H1 (cell line): ENCODE data around the gene PACS1. TPM values are rescaled to one million over a fixed set of nuclear protein-coding genes. Genes with fewer than 3 reads are reported as not detected.

Experiments
- CTCF ChIA-PET: fragments of 300-600 bp; sonication (Branson Sonifier 250); formaldehyde crosslinking; loops from one replicate; lab custom pipeline; 2021; ENCODE audit not compliant: partially characterized antibody; lab: Charles Lee
- POLR2A ChIA-PET: fragments of 300-600 bp; sonication (Branson Sonifier 250); formaldehyde crosslinking; loops from one replicate; lab custom pipeline; 2021; ENCODE audit warnings: inconsistent platforms; ENCODE audit not compliant: partially characterized antibody; lab: Charles Lee
- DNase-seq, 2 experiments: peaks; one replicate each; pipeline versions ENCODE4 v3.0.0 to v3.0.0-alpha.2; 2010 to 2022; ENCODE audit warnings: low spot score in 2 of 2, low read depth in 1 of 2, mixed read lengths in 1 of 2
- FAIRE-seq: peaks from 2 replicates; lab custom pipeline; 2011; peaks lifted over from hg19 to GRCh38; lab: Jason Lieb, UNC
- H2AFZ ChIP-seq: 2 replicates; pipeline ENCODE4 v1.8.1; 2012; ENCODE audit warnings: low read length, inconsistent platforms
- H2AK5ac ChIP-seq: 2 replicates; pipeline ENCODE4 v1.6.1; 2013; ENCODE audit warnings: low read depth, low read length
- H2BK120ac ChIP-seq: replicated peaks from 2 replicates; pipeline ENCODE3; 2013; ENCODE audit warnings: low read depth, low read length, inconsistent platforms
- H2BK12ac ChIP-seq: 2 replicates; pipeline ENCODE4 v1.6.1; 2013; ENCODE audit warnings: low read depth, low read length
- H2BK15ac ChIP-seq: 2 replicates; pipeline ENCODE4 v1.6.1; 2013; ENCODE audit warnings: low read length
- H2BK20ac ChIP-seq: 2 replicates; pipeline ENCODE4 v1.6.1; 2013; ENCODE audit warnings: low read length
- H2BK5ac ChIP-seq: 2 replicates; pipeline ENCODE4 v1.6.1; 2013; ENCODE audit warnings: low read depth, low read length
- H3K14ac ChIP-seq: 2 replicates; pipeline ENCODE4 v1.6.1; 2013; ENCODE audit warnings: inconsistent platforms; ENCODE audit not compliant: insufficient read length
- H3K18ac ChIP-seq: 2 replicates; pipeline ENCODE4 v1.6.1; 2013; ENCODE audit warnings: low read length; ENCODE audit errors: extremely low read depth
- H3K23ac ChIP-seq: 2 replicates; pipeline ENCODE4 v1.6.1; 2013; ENCODE audit warnings: inconsistent platforms; ENCODE audit not compliant: insufficient read length
- H3K23me2 ChIP-seq: 2 replicates; pipeline ENCODE4 v1.6.1; 2013; ENCODE audit warnings: low read depth, low read length
- H3K27ac ChIP-seq: 2 replicates; pipeline ENCODE4 v1.6.1; 2011; ENCODE audit warnings: low read depth, low read length, inconsistent platforms
- H3K27me3 ChIP-seq, 4 experiments: replicated peaks in 1 of 4; 1 replicate in 1 of 4; 2 replicates in 3 of 4; pipeline versions ENCODE4 v1.6.1 to v1.8.1; 2011 to 2013; ENCODE audit warnings: low read length in 3 of 4, mild to moderate bottlenecking in 3 of 4, inconsistent platforms in 2 of 4, mixed read lengths in 2 of 4, moderate library complexity in 1 of 4; ENCODE audit not compliant: control insufficient read depth in 3 of 4, insufficient read depth in 3 of 4; ENCODE audit errors: extremely low read depth in 1 of 4
- H3K36me3 ChIP-seq, 4 experiments: 2 replicates each; pipeline versions ENCODE4 v1.6.1 to v1.8.1; 2011 to 2013; ENCODE audit warnings: mild to moderate bottlenecking in 4 of 4, low read length in 3 of 4, moderate library complexity in 2 of 4, control low read depth in 1 of 4, inconsistent platforms in 1 of 4; ENCODE audit not compliant: insufficient read depth in 4 of 4, control insufficient read depth in 2 of 4
- H3K4ac ChIP-seq: replicated peaks from 2 replicates; pipeline ENCODE3; 2013; ENCODE audit warnings: low read length, low read depth, mixed read lengths, inconsistent platforms; ENCODE audit not compliant: insufficient read length
- H3K4me1 ChIP-seq, 4 experiments: replicated peaks in 1 of 4; 1 replicate in 1 of 4; 2 replicates in 3 of 4; pipeline versions ENCODE4 v1.6.1 to v1.8.1; 2011 to 2013; ENCODE audit warnings: low read length in 3 of 4, inconsistent platforms in 2 of 4, mixed read lengths in 1 of 4; ENCODE audit not compliant: insufficient read depth in 4 of 4, control insufficient read depth in 3 of 4
- H3K4me2 ChIP-seq, 2 experiments: 2 replicates each; pipeline versions ENCODE4 v1.6.1 to v1.8.1; 2011 to 2013; ENCODE audit warnings: low read depth in 2 of 2, low read length in 2 of 2, control low read depth in 1 of 2, inconsistent platforms in 1 of 2, mild to moderate bottlenecking in 1 of 2; ENCODE audit not compliant: insufficient read depth in 1 of 2
- H3K4me3 ChIP-seq, 4 experiments: fragments of 200-600, 300-600 bp in 1 of 4; sonication (generic), shearing (Covaris generic), sonication (Bioruptor Twin) in 1 of 4; 2 replicates each; pipeline versions ENCODE4 v1.5.1 to v1.8.1; 2011 to 2016; ENCODE audit warnings: low read length in 4 of 4, low read depth in 3 of 4, control low read depth in 2 of 4, inconsistent platforms in 2 of 4, mild to moderate bottlenecking in 2 of 4, mixed read lengths in 1 of 4, moderate library complexity in 1 of 4; ENCODE audit not compliant: insufficient read depth in 2 of 4; ENCODE audit errors: extremely low read depth in 1 of 4
- H3K56ac ChIP-seq: replicated peaks from 2 replicates; pipeline ENCODE3; 2013; ENCODE audit warnings: low read depth, mild to moderate bottlenecking, mixed read lengths, low read length, inconsistent platforms; ENCODE audit not compliant: insufficient read length
- H3K79me1 ChIP-seq: 2 replicates; pipeline ENCODE4 v1.6.1; 2013; ENCODE audit warnings: low read depth, low read length, control low read depth
- H3K79me2 ChIP-seq, 2 experiments: 2 replicates each; pipeline versions ENCODE4 v1.6.1 to v1.8.1; 2012 to 2013; ENCODE audit warnings: low read length in 2 of 2, mild to moderate bottlenecking in 2 of 2, inconsistent platforms in 1 of 2; ENCODE audit not compliant: insufficient read depth in 2 of 2, control insufficient read depth in 1 of 2
- H3K9ac ChIP-seq, 4 experiments: replicated peaks in 1 of 4; 1 replicate in 1 of 4; 2 replicates in 3 of 4; pipeline versions ENCODE4 v1.6.1 to v1.8.1; 2011 to 2013; ENCODE audit warnings: low read depth in 3 of 4, low read length in 3 of 4, control low read depth in 2 of 4, mild to moderate bottlenecking in 2 of 4, moderate library complexity in 2 of 4, inconsistent platforms in 1 of 4; ENCODE audit errors: extremely low read depth in 1 of 4
- H3K9me3 ChIP-seq, 2 experiments: 2 replicates each; pipeline versions ENCODE4 v1.6.1 to v1.8.1; 2012 to 2013; ENCODE audit warnings: mild to moderate bottlenecking in 2 of 2, moderate library complexity in 2 of 2, control low read depth in 1 of 2, inconsistent platforms in 1 of 2, low read depth in 1 of 2, low read length in 1 of 2, mixed read lengths in 1 of 2; ENCODE audit not compliant: insufficient read depth in 2 of 2
- H4K20me1 ChIP-seq, 2 experiments: replicated peaks in 1 of 2; 2 replicates each; pipeline versions ENCODE3 to v1.8.1; 2011 to 2013; ENCODE audit warnings: inconsistent platforms in 2 of 2, low read length in 2 of 2, mild to moderate bottlenecking in 1 of 2; ENCODE audit not compliant: insufficient read depth in 2 of 2, control insufficient read depth in 1 of 2
- H4K5ac ChIP-seq: 2 replicates; pipeline ENCODE4 v1.6.1; 2013; ENCODE audit warnings: low read length, low read depth, mixed read lengths, inconsistent platforms; ENCODE audit not compliant: insufficient read length
- H4K8ac ChIP-seq: 2 replicates; pipeline ENCODE4 v1.8.0; 2013; ENCODE audit warnings: mild to moderate bottlenecking, moderate library complexity, low read length, inconsistent platforms; ENCODE audit not compliant: insufficient read depth; ENCODE audit errors: extremely low read depth
- H4K91ac ChIP-seq: replicated peaks from 2 replicates; pipeline ENCODE3; 2013; ENCODE audit warnings: low read length, mixed read lengths, inconsistent platforms; ENCODE audit not compliant: insufficient read length
- CHD2 ChIP-seq: IDR thresholded peaks from 2 replicates; pipeline ENCODE4 v1.6.1; 2012; ENCODE audit warnings: low read length, improper control_type of control experiment
- EGR1 ChIP-seq: IDR thresholded peaks from 2 replicates; pipeline ENCODE4 v1.6.1; 2011; ENCODE audit warnings: low read depth, low read length, borderline replicate concordance
- EZH2 ChIP-seq: fragments of 200-600 bp; sonication (generic); IDR thresholded peaks from 2 replicates; pipeline ENCODE4 v1.7.1; 2012; ENCODE audit warnings: low read depth, mild to moderate bottlenecking, moderate library complexity, low read length, inconsistent platforms; ENCODE audit not compliant: severe bottlenecking
- GTF2F1 ChIP-seq: IDR thresholded peaks from 2 replicates; pipeline ENCODE4 v1.6.1; 2012; ENCODE audit warnings: low read depth, low read length, improper control_type of control experiment, borderline replicate concordance
- MAX ChIP-seq: IDR thresholded peaks from 2 replicates; pipeline ENCODE4 v1.6.1; 2012; ENCODE audit warnings: inconsistent platforms
- PHF8 ChIP-seq: fragments of 200-600 bp; sonication (generic); conservative IDR thresholded peaks from 2 replicates; pipeline ENCODE4 v1.7.1; 2012; ENCODE audit warnings: low read depth, mild to moderate bottlenecking, inconsistent platforms, low read length, moderate library complexity
- RFX5 ChIP-seq: IDR thresholded peaks from 2 replicates; pipeline ENCODE4 v1.6.1; 2011; ENCODE audit warnings: low read depth, low read length, improper control_type of control experiment, borderline replicate concordance
- SAP30 ChIP-seq: fragments of 300-600 bp; sonication (generic); IDR thresholded peaks from 2 replicates; pipeline ENCODE4 v1.7.1; 2012; ENCODE audit warnings: low read length, moderate library complexity, mild to moderate bottlenecking, inconsistent platforms; ENCODE audit not compliant: insufficient read depth, insufficient replicate concordance
- SIX5 ChIP-seq: IDR thresholded peaks from 2 replicates; pipeline ENCODE4 v1.6.1; 2011; ENCODE audit warnings: mild to moderate bottlenecking, low read depth, low read length
- SP4 ChIP-seq: IDR thresholded peaks from 2 replicates; pipeline ENCODE4 v1.6.1; 2012; ENCODE audit warnings: low read length, inconsistent platforms
- SRF ChIP-seq: IDR thresholded peaks from 2 replicates; pipeline ENCODE4 v1.6.1; 2011; ENCODE audit warnings: mild to moderate bottlenecking, low read depth, low read length, moderate library complexity
- WGBS, 2 experiments: shearing (Covaris generic) in 1 of 2; methylation state at CpG; one replicate each; pipeline versions ENCODE4 v1.1.6 to v1.1.7; 2013 to 2015; ENCODE audit warnings: low lambda C conversion rate in 2 of 2, mixed read lengths in 2 of 2, inconsistent platforms in 1 of 2, low coverage in 1 of 2, missing lambda C conversion rate in 1 of 2; ENCODE audit not compliant: insufficient replicate concordance in 2 of 2, insufficient coverage in 1 of 2, insufficient read length in 1 of 2; ENCODE audit errors: extremely low coverage in 1 of 2, missing lambda C conversion rate in 1 of 2; 5-methylcytosine and 5-hydroxymethylcytosine counted together
- polyA plus RNA-seq, 7 experiments: library from polyadenylated mRNA; depleted of rRNA in 3 of 7; stranded (reverse) in 5 of 7; unstranded in 2 of 7; fragments of >200 nt in 5 of 7; fragments of 200-250 nt in 2 of 7; gene quantifications; 1 replicate in 5 of 7; 2 replicates in 1 of 7; 4 replicates in 1 of 7; pipeline versions ENCODE4 v1.2.1 to v1.2.3, GENCODE V29; 2011 to 2013; ENCODE audit warnings: missing spikeins in 2 of 7, mixed read lengths in 2 of 7
- total RNA-seq: library from RNA; stranded (reverse); fragmentation: NEBNext Ultra II Directional; extraction: Animal tissue kit (Norgen Biotek cat#: 25700); gene quantifications from 2 replicates; pipeline ENCODE4 v1.2.1, GENCODE V29; 2021

The PACS1 gene
- total and polyA plus RNA-seq, 2 of the 8 experiments (the other 6 are each of a cell fraction or from before 2014, with no cell fraction given): 11.5 to 36.0 TPM

GRCh38 chr11:66151273-66151672 is 81.2 kb downstream of the PACS1 start:
- Histone ChIP-seq H2BK120ac (no peak overlapping the region), H3K79me1 (no peaks in the 10 kb centered on the region), H3K56ac (no peak overlapping the region), H3K23ac (no peak overlapping the region), H3K4me1 (no peaks in the 10 kb centered on the region), H3K4me2 (no peak overlapping the region)
- TF ChIP-seq CHD2: no peak
- no peak for TF ChIP-seq RFX5
- no peak for TF ChIP-seq PHF8
- no peak for TF ChIP-seq EGR1
- TF ChIP-seq SIX5: no peak
- no peak for TF ChIP-seq GTF2F1
- TF ChIP-seq SP4: no peak
- no peak for TF ChIP-seq SRF
- TF ChIP-seq EZH2: no peak
- no peak for TF ChIP-seq MAX
- no peak for TF ChIP-seq SAP30
- TF ChIP-seq, all 59 proteins: peak for 0
- Histone ChIP-seq H2AFZ (no peak overlapping the region), H2BK5ac (no peak overlapping the region), H4K5ac (no peak overlapping the region), H2BK20ac (no peak overlapping the region), H3K27me3 (no peaks in the 10 kb centered on the region), H3K9ac (peak overlapping the region in 1 of 4 experiments; percentile 21; a peak in 1 of 7 replicates), H3K36me3 (no peaks in the 10 kb centered on the region), H2BK12ac (no peak overlapping the region), H3K9me3 (no peaks in the 10 kb centered on the region), H2BK15ac (no peak overlapping the region), H4K20me1 (no peaks in the 10 kb centered on the region), H2AK5ac (no peak overlapping the region), H3K18ac (no peak overlapping the region), H3K23me2 (no peaks in the 10 kb centered on the region), H3K4me3 (no peak overlapping the region), H3K14ac (no peak overlapping the region), H4K91ac (no peak overlapping the region), H3K27ac (no peak overlapping the region), H3K79me2 (no peaks in the 10 kb centered on the region), H3K4ac (no peak overlapping the region), H4K8ac (no peak overlapping the region)
- WGBS, 2 experiments: 84% methylated on average over 4 of the region's 4 CpGs; no CpG with 5 or more reads in 1 of the 2 experiments
- CTCF ChIA-PET: interaction anchor here (0.6 to 3.5 kb wide), 6 partner anchors 9 to 106 kb away, joined by 3 to 15 read pairs (median 3); no protein-coding TSS in a partner anchor
- FAIRE-seq: no peak
- POLR2A ChIA-PET: interaction anchor here (0.9 to 1.3 kb wide), 2 partner anchors 10 to 15 kb away, joined by 3 read pairs; no protein-coding TSS in a partner anchor
- DNase-seq: no peak
